ENCODE results near the gene TXNDC8. TPM values are rescaled to one million over a fixed set of nuclear protein-coding genes. Genes with fewer than 3 reads are reported as not detected.
"Not testable (repeated sequence)": the region's sequence is repeated elsewhere in the genome, so short reads cannot be mapped to it uniquely, and the experiment has no call there.

The TXNDC8 gene
- total and polyA plus RNA-seq, 8 donors, result not detected

DNA sequence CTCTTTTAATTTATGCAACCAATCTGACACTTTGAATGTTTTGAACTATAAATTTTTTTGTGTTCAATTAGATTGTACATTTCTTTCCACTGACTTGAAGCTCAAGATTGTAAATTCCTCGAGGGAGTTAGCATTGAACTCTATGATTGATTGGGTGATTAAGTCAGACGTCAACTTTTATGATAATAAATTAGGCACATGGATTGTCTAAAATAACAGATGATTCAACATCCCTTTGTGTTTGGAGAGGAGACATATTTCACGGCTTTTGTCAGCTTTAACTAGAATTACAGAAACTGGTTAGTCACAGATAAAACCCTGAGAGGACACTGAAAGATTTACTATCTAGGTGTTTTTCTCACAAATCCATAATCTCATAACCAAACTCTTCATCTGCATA, 32.7 kb upstream of the TXNDC8 start:
- no peak for DNase-seq
- Histone ChIP-seq H3K4me3 (no peak overlapping the region), H3K27me3 (no peaks in the 10 kb centered on the region), H3K9me3 (no peaks in the 10 kb centered on the region), H3K36me3 (peaks cover 0 to 9% (median 0%) of the 10 kb centered on the region in 4 donors), H3K27ac (no peak overlapping the region), H3K4me1 (no peaks in the 10 kb centered on the region)
- intact Hi-C loops (cut with DNase I; ENCODE audit: low total_unique reads), result no loop called here
- 37 to 45% (median 41%) methylated on average over 3 of the region's 3 CpGs for WGBS, 5 donors
- TF ChIP-seq POLR2A (IDR thresholded peaks at IDR 0.05) (no peak), POLR2AphosphoS5 (IDR thresholded peaks at IDR 0.05) (no peak), EP300 (IDR thresholded peaks at IDR 0.05) (no peak)

- no peak for DNase-seq
- no peaks in the 10 kb centered on the region for H3K9me3 ChIP-seq
- H3K4me3 ChIP-seq, result no peak overlapping the region
- H3K36me3 ChIP-seq, result no peaks in the 10 kb centered on the region
- H3K4me1 ChIP-seq, result no peaks in the 10 kb centered on the region
- H3K27me3 ChIP-seq, result no peaks in the 10 kb centered on the region
- WGBS, 5 donors, result 71 to 84% (median 80%) methylated on average over 2 of the region's 2 CpGs
- intact Hi-C loops (cut with DNase I; ENCODE audit: low total_unique reads), result no loop called here
- H3K27ac ChIP-seq, result no peak overlapping the region
- no peak for TF ChIP-seq EP300 (IDR thresholded peaks at IDR 0.05)
- no peak for TF ChIP-seq CTCF (IDR thresholded peaks at IDR 0.05)
- no peak for TF ChIP-seq POLR2AphosphoS5 (IDR thresholded peaks at IDR 0.05)
- no peak for TF ChIP-seq POLR2A (IDR thresholded peaks at IDR 0.05)
Observed at GRCh38 chr9:110364451-110364850, 26.8 kb upstream of the TXNDC8 start.

DNA sequence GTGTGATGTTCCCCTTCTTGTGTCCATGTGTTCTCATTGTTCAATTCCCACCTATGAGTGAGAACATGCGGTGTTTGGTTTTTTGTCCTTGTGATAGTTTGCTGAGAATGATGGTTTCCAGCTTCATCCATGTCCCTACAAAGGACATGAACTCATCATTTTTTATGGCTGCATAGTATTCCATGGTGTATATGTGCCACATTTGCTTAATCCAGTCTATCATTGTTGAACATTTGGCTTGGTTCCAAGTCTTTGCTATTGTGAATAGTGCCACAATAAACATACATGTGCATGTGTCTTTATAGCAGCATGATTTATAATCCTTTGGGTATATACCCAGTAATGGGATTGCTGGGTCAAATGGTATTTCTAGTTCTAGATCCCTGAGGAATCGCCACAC, 21.3 kb upstream of the TXNDC8 start:
- H3K36me3 ChIP-seq; H3K27ac ChIP-seq; DNase-seq; H3K4me3 ChIP-seq; H3K27me3 ChIP-seq; H3K4me1 ChIP-seq; H3K9me3 ChIP-seq; intact Hi-C loops (cut with DNase I; ENCODE audit: low total_unique reads): not testable (repeated sequence)
- 80 to 100% (median 95%) methylated on average over 1 to 2 of the region's 2 CpGs; no CpG with 5 or more reads in 2 of the 5 donors for WGBS, 5 donors

DNA sequence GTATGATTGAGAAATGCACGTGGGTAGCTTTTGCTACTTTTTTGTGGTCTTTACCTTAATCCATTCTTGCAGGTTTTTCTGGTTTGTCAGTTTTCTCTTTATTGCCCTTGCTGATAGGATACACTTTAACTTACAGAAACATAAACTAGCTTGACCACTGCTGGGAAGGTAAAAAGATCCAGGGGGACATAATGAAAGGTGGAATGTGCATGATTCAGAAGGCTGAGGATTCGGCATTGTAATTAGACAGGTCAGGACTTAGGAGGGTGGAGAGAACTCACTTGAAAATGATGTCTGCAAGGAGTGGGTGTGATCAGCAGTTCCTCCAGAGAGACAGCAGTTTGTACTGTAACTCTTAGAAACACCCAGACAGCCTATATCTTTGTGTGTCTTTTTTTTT, 19.8 kb upstream of the TXNDC8 start:
- Histone ChIP-seq H3K4me1 (no peaks in the 10 kb centered on the region), H3K9me3 (no peaks in the 10 kb centered on the region), H3K36me3 (no peaks in the 10 kb centered on the region), H3K27ac (no peak overlapping the region), H3K4me3 (no peak overlapping the region), H3K27me3 (no peaks in the 10 kb centered on the region)
- intact Hi-C loops (cut with DNase I; ENCODE audit: low total_unique reads), result no loop called here
- DNase-seq, result no peak
- WGBS, 5 donors, result 47 to 63% (median 54%) methylated on average over 2 of the region's 2 CpGs
- TF ChIP-seq POLR2A (IDR thresholded peaks at IDR 0.05) (no peak), CTCF (IDR thresholded peaks at IDR 0.05) (no peak), POLR2AphosphoS5 (IDR thresholded peaks at IDR 0.05) (no peak), EP300 (IDR thresholded peaks at IDR 0.05) (no peak)

GRCh38 chr9:110356639-110357395, 19.2 kb upstream of the TXNDC8 start:
- 78 to 88% (median 83%) methylated on average over 4 of the region's 4 CpGs for WGBS, 5 donors
- Histone ChIP-seq H3K27me3 (no peaks in the 10 kb centered on the region), H3K4me1 (no peaks in the 10 kb centered on the region), H3K9me3 (no peaks in the 10 kb centered on the region), H3K27ac (no peak overlapping the region), H3K4me3 (no peak overlapping the region), H3K36me3 (no peaks in the 10 kb centered on the region)
- intact Hi-C loops (cut with DNase I; ENCODE audit: low total_unique reads), result no loop called here
- DNase-seq, result no peak
- TF ChIP-seq CTCF (IDR thresholded peaks at IDR 0.05) (no peak), POLR2A (IDR thresholded peaks at IDR 0.05) (no peak), POLR2AphosphoS5 (IDR thresholded peaks at IDR 0.05) (no peak), EP300 (IDR thresholded peaks at IDR 0.05) (no peak)

Measured in stomach (tissue), 9 donors.